GM18867 (cell line): ENCODE data around the gene UBL4A.

Experiments
- ATAC-seq: cut with Tn5 transposase; IDR thresholded peaks from one replicate; pipeline ENCODE4 v1.9.1; 2021; ENCODE audit warnings: mild to moderate bottlenecking, moderate library complexity; ENCODE audit not compliant: unreplicated experiment

The UBL4A gene

DNA sequence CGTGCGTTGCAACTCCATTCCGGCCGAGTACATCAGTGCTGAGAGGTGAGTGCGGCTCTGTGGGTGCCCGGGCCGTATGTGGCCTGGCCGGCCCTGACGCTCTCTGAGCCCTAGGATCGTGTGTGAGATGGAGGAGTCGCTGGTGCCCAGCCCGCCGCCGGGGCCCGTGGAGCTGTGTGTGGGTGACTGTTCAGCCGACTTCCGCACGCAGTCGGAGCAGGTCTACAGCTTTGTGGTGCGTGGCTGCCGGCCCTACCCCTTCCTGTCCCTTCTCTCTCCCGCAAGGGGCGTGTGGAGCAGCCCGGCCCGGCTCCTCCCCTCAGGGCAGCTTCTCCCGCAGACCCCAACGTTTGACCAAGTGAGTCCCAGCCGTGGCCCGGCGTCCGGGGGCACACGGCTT lies 20.4 kb downstream of the UBL4A start:
- no peak for ATAC-seq

DNA sequence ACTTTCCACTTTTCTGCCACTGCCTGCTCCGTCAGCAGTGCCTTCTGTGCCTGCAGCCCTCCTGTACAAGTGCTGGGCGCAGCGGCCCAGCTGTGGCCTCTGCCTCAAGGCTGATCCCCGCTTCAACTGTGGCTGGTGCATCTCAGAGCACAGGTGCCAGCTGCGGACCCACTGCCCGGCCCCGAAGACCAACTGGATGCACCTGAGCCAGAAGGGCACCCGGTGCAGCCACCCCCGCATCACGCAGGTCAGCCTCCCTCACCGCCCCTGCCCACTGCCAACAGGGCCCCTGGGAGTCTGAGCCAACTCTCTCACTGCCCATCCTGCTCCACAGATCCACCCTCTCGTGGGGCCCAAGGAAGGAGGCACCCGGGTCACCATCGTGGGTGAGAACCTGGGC lies 20.8 kb downstream of the UBL4A start:
- ATAC-seq, result no peak

DNA sequence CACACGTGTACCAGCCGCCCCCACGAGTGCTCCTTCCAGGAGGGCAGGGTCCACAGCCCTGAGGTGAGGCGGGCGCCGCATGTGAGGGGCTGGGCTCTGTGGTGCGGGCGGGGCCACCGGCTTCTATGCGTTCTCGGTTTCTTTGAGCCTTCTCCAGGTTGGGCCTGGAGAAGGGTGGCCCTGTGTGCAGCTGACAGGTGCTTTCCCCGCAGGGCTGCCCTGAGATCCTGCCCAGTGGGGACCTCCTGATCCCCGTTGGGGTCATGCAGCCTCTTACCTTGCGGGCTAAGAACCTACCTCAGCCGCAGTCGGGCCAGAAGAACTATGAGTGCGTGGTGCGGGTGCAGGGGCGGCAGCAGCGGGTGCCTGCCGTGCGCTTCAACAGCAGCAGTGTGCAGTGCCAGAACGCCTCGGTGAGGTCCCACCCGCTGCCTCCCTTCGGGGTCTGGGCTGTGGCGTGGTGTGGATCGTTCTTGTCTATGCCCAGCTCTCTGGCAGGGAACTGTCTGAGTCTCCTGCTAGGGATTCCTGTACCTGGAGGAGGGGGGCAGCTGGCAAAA lies 21.5 kb downstream of the UBL4A start:
- no peak for ATAC-seq

DNA sequence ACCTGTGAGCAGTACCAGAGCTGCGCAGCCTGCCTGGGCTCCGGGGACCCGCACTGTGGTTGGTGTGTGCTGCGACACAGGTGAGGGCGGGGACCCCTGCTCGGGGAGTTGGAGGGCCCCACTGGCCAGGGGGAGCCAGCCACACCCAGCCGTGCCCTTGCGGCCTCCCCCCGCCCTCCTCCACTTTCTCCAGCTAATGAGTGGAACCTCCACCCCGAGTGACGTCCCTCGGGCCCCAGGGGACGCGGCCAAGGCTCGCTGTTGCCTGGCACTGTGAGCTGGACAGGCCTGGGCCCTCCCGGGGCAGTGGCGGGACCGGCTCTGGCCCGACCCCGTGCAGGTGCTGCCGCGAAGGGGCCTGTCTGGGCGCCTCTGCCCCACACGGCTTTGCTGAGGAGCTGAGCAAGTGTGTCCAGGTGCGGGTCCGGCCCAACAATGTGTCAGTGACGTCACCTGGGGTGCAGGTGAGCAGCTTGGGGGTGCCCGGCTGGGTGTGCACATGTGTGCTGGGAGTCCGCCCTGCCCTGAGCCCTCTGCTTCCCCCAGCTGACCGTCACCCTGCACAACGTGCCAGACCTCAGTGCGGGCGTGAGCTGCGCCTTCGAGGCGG lies 22.7 kb downstream of the UBL4A start:
- ATAC-seq, result no peak

- no peak for ATAC-seq
Measured at GRCh38 chrX:154462396-154462795, 24.0 kb downstream of the UBL4A start.

DNA sequence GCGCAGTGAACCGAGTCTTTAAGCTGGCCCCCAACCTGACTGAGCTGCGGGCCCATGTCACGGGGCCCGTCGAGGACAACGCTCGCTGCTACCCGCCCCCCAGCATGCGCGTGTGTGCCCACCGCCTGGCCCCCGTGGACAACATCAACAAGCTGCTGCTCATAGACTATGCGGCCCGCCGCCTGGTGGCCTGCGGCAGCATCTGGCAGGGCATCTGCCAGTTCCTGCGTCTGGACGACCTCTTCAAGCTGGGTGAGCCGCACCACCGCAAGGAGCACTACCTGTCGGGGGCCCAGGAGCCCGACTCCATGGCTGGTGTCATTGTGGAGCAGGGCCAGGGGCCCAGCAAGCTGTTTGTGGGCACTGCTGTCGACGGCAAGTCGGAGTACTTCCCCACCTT lies 26.1 kb downstream of the UBL4A start:
- ATAC-seq, result no peak

- no peak for ATAC-seq
Measured at GRCh38 chrX:154459832-154460231, 26.6 kb downstream of the UBL4A start.

DNA sequence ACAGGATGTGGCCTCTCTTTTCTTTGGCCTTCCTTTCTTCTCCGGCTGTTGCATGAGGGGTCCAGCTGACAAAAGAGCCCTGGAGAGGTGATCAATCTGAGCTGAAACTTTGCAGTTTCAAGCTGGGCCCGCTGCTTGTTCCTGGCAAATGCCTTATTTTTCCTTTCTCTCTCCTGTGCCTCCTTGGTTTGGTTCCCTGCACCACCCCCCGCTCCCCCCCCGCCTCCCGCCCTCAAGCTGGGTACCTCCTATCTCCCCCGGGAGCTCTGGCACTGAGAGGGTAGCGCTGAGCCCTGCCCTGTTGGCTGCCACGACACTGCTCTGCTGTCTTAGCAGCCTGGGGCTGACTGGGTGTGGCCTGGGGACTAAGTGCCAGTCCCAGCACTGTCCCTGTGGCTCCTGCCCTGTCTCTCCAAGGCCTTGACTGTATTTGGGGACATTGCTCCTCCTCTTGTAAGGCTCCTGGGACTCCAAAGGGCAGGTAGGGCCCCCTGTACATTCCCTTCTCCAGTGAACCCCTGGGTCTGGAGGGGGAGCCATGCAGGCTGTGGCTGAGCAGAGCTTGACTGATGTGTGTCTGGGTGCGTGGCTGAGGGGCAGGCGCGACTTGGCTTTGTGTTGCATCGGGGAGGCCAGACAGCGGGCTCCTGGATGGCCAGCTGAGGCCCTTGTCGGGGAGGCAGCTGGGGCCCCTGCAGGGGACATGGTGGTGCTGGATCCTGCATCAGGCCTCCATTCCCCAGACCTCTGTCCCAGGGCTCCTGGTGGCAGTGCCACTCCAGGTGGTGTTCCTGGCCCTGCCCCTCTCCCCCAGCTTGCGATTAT lies 27.2 kb downstream of the UBL4A start:
- no peak for ATAC-seq

DNA sequence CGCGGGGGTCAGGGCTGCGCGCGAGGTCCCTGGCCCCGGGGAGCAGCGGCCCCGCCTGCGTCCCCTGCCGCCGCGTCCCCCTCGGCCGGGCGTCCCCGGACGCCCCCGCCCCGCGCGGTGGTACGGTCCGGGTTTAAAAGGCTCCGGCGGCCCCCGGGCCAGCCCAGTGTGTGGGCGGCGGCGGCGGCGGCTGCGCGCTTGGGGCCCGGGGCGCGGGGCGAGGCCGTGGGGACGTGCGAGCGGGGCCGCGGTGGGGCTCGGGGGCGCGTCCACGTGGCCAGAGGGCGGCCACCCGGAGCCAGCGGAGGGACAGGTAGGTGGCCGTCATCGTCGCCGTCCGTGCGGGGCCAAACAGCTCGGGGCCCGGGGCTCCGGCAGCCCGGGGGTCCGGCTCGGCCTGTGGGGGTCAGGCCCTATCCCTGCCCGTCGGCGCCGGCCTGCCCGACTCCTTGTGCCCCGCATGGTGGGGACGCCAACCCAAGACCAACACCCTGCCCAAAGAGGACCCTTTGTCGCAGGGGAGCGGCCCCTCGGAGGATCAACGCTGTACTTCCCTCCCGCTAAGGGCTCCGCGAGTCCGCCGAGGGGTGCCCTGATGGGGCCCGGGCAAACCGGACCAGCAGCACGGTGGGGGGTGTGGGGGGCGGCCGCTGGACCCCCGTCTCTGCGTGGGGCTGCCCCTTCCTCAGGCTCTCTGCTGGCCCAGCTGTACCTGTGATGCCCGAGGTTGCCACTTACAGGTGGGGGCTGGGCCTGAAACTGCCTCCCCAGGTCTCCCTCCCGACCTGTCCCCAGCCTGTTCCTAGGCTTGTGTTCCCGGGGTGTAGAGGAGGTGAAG lies 28.1 kb downstream of the UBL4A start, which contains the start of gene PLXNA3:
Gene PLXNA3, plus strand, starts transcription at position 166 of the 838 bp plus-strand sequence. CDS start 1,903 bp downstream, outside the sequence.
- peak; percentile 56 for ATAC-seq

DNA sequence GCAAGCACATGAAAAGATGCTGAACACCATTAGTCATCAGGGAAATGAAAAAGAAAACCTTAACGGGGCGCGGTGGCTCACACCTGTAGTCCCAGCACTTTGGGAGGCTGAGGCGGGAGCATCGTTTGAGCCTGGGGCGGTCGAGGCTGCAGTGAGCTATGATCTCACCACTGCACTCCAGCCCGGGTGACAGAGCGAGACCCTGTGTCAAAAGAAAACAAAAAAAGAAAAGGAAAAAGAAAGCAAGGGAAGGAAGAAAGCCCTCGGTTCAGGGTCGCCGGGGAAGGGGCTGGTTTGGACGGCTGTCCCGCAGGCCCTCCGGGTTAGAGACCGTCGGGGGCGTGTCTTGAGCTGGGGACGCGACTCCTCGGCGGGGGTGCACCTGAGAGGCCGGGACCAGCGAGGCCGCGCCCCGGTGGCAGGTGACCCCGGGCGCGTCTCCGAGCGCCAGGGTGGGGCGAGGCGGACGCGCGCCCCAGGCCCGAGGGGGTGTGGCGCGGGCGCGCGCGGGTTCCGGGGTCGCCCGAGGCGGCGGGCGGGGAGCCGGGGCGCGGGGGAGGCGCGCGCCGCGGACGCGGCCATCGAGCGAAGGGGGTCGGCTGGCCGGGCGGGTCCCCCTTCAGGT lies 28.8 kb downstream of the UBL4A start:
- ATAC-seq, result peak; percentile 60

DNA sequence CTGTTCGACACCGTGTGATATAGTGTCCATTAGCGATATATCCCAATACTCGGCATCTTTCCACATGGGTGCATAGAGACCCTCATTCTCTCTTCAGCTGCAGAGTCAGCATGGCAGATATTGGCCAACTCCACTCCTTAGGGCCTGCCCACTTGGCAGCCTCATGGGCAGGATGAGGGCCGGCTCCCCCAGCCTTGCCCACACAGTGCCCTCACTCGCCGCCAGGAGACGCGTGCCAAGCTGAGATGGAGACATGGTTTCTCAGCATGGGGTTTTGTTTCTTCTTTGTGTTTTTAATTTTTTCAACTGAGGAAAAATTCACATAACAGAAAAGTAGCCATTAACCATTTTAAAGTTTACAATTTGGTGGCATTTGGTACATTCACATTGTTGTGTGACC lies 33.6 kb downstream of the UBL4A start:
- ATAC-seq, result no peak

GRCh38 chrX:154450312-154450711 lies 36.1 kb downstream of the UBL4A start:
- no peak for ATAC-seq

GRCh38 chrX:154449618-154450017 lies 36.8 kb downstream of the UBL4A start:
- ATAC-seq, result no peak

- ATAC-seq, result no peak
Measured at GRCh38 chrX:154448484-154448883, 37.9 kb downstream of the UBL4A start.

DNA sequence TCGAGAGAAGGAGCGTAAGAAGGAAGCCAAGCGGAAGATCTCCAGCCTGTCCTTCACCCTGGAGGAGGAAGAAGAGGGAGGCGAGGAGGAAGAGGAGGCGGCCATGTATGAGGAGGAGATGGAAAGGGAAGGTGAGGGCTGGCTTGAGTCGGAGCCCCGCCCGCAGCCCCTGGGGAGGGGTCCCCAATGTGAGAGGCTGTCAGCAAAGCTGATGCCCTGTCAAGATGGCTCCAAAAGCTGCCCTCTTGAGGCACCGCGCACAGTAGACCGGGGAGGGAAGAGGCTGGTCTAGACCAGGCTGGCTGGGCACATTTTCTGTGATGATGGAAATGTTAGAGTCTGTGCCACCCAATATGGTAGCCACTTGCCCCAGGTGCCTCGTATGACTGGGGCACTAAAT lies 40.0 kb downstream of the UBL4A start:
- ATAC-seq, result no peak

DNA sequence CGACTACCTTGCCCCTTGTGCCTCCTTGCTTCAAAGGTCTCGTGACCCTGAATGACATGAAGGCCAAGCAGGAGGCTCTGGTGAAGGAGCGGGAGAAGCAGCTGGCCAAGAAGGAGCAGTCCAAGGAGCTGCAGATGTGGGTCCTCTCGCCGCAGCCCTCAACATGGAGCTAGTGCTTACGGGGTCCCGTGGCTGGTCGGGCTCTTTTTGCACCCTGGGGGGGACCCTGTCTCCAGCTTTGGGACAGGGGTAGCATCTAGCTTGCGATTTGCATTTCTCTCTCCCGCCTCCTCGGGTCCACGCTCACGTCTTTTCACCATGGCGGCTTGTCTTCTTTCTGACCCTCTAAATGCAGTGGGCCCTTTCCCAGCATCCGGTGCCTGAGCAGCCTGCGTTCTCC lies 40.6 kb downstream of the UBL4A start:
- ATAC-seq, result no peak

GRCh38 chrX:154444755-154445246 lies 41.6 kb downstream of the UBL4A start:
- ATAC-seq, result no peak

DNA sequence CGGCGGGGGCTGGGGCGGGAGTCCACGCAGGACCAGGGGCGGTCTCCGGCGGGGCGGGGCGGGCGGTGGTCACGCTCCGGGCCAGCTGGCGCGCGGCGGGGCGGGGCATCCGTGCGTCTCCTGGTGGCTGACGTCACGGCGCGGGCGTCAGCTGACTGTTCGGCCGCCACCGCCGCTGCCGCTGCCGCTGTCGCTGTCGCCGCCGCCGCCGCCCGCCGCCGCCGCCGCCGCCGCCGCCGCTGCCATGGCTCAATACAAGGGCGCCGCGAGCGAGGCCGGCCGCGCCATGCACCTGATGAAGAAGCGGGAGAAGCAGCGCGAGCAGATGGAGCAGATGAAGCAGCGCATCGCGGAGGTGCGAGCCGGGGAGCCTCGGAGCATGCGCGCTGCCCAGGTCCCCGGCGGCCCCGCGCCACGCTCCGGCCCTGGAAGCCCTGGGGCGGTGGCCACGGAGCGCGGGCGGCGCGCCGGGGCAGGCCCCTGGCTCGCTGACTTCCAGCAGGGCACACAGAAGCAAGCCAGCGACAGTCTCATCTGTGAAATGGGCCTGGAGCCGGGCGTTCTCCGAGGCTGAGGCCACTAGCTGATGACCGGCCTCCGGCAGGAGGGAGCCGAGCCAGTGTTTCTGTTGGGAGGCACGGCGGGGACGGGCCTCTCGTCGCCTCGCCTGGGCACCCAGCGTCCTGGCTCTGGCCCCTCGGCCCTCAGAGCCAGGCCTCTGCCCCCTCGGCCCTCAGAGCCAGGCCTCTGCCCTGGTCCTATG lies 42.2 kb downstream of the UBL4A start, which contains the start of gene FAM50A:
Gene FAM50A, plus strand, starts transcription at position 150 of the 763 bp plus-strand sequence. Its CDS starts 95 bp downstream, at position 245.
- peak; percentile 68 for ATAC-seq

DNA sequence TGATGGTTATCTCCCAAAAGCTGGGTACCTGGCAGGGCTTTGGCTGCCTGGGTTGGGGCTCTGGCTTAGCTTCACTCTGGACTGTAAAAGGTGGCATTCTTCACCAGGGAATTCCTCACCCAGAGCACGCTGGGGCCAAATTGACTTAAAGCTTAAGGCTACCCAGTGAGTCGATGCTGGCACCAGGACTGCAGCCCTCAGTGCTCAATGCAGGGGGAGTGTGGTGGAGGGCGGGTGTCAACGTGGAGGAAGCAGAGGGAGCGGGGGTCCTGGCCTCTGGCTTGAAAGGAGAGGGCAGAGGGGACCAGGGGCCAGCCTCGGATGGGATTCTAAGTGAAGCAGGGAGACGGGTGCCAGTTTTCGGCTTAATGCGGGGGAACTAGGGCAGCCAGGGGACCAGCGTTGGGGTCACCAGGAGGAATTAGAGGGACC lies 42.9 kb downstream of the UBL4A start:
- ATAC-seq, result no peak
